Right lobe of liver (tissue), 4 donors: Measurements from ENCODE around the gene TMEM44.

Experiments
- POLR2A ChIP-seq: fragments of 450-650 bp; IDR thresholded peaks from one replicate; pipeline ENCODE4 v1.6.1; 2017; ENCODE audit warnings: antibody characterized with exemption, mild to moderate bottlenecking
- TF ChIP-seq, protein P1 (sequence below), 4 donors: fragments of 200-600 bp in 3 of 4; fragments of 450-650 bp in 1 of 4; IDR thresholded peaks; one replicate each; pipeline versions ENCODE4 v1.5.1 to v1.8.0; 2016 to 2022; ENCODE audit warnings: antibody characterized with exemption in 4 of 4, mild to moderate bottlenecking in 2 of 4
- donor health status: DM: no; HTN: no; CAD: no.
- donor health status: DM: no; HTN: no; CAD: no.
- donor health status: DM: no; HTN: yes; CAD: no.

DNA sequence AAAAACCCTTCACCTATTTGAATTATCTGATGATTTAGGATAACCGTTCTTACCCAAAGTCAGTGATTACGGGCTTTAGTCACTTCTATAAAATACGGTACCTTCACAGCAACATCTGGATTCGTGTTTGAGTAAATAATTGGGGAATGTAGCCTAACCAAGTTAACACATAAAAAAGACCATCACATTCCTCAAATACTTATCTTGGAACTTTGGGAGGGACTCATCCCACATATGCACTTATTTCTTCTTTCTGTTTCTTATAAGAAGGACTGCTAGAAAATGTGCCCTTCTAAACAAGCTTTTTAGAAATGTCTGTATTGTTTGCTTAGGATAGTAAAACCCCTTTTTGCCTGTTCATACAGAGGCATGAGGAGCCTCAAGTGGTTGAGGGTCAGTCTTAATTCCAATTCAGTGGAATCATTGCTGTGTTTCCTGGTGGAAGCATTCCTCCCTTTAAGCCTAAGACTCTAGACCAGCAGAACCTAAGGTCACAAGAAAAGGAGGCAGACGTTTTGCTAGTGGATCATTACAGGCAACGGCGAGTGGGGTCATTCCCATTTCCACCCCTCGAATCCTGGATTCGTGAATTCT is 67.5 kb downstream of the TMEM44 start:
- TF ChIP-seq, protein P1, sequence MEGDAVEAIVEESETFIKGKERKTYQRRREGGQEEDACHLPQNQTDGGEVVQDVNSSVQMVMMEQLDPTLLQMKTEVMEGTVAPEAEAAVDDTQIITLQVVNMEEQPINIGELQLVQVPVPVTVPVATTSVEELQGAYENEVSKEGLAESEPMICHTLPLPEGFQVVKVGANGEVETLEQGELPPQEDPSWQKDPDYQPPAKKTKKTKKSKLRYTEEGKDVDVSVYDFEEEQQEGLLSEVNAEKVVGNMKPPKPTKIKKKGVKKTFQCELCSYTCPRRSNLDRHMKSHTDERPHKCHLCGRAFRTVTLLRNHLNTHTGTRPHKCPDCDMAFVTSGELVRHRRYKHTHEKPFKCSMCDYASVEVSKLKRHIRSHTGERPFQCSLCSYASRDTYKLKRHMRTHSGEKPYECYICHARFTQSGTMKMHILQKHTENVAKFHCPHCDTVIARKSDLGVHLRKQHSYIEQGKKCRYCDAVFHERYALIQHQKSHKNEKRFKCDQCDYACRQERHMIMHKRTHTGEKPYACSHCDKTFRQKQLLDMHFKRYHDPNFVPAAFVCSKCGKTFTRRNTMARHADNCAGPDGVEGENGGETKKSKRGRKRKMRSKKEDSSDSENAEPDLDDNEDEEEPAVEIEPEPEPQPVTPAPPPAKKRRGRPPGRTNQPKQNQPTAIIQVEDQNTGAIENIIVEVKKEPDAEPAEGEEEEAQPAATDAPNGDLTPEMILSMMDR (IDR thresholded peaks at IDR 0.05) = no peak
- TF ChIP-seq POLR2A = no peak
